GM21529 (cell line): ENCODE data around the gene RIMBP3B.
"Not testable (repeated sequence)": the region's sequence is repeated elsewhere in the genome, so short reads cannot be mapped to it uniquely, and the experiment has no call there.

Source experiments
- ATAC-seq: cut with Tn5 transposase; IDR thresholded peaks from one replicate; pipeline ENCODE4 v1.9.1; 2021; ENCODE audit not compliant: unreplicated experiment

Gene RIMBP3B

GRCh38 chr22:21383701-21384467 lies at the start of gene RIMBP3B:
Gene RIMBP3B (plus strand): TSS chr22:21383751. CDS start chr22:21383859, 108 bp downstream.
- peak; percentile 63 for ATAC-seq

GRCh38 chr22:21357527-21357926 lies 26.0 kb upstream of the RIMBP3B start:
- ATAC-seq, result not testable (repeated sequence)

GRCh38 chr22:21360525-21360924 lies 23.0 kb upstream of the RIMBP3B start:
- not testable (repeated sequence) for ATAC-seq

GRCh38 chr22:21362473-21362872 lies 21.1 kb upstream of the RIMBP3B start:
- not testable (repeated sequence) for ATAC-seq

- ATAC-seq, result not testable (repeated sequence)
Measured at GRCh38 chr22:21363061-21363460, 20.5 kb upstream of the RIMBP3B start.

GRCh38 chr22:21363803-21364202 lies 19.7 kb upstream of the RIMBP3B start:
- not testable (repeated sequence) for ATAC-seq

GRCh38 chr22:21364362-21364761 lies 19.2 kb upstream of the RIMBP3B start:
- ATAC-seq, result not testable (repeated sequence)

GRCh38 chr22:21365337-21365736 lies 18.2 kb upstream of the RIMBP3B start:
- not testable (repeated sequence) for ATAC-seq

- ATAC-seq, result not testable (repeated sequence)
Measured at GRCh38 chr22:21368603-21369310, 14.8 kb upstream of the RIMBP3B start.

- ATAC-seq, result not testable (repeated sequence)
Measured at GRCh38 chr22:21375880-21376279, 7.7 kb upstream of the RIMBP3B start.

- ATAC-seq, result peak; percentile 26
Measured at GRCh38 chr22:21384468-21385357, 1.2 kb downstream of the RIMBP3B start.

- ATAC-seq, result not testable (repeated sequence)
Measured at GRCh38 chr22:21389480-21389879, 5.9 kb downstream of the RIMBP3B start.

- not testable (repeated sequence) for ATAC-seq
Measured at GRCh38 chr22:21390013-21390412, 6.5 kb downstream of the RIMBP3B start.

GRCh38 chr22:21394613-21395012 lies 11.1 kb downstream of the RIMBP3B start:
- ATAC-seq, result not testable (repeated sequence)

GRCh38 chr22:21401197-21401969 lies 17.8 kb downstream of the RIMBP3B start:
- not testable (repeated sequence) for ATAC-seq

- not testable (repeated sequence) for ATAC-seq
Measured at GRCh38 chr22:21402763-21403314, 19.3 kb downstream of the RIMBP3B start.

GRCh38 chr22:21407139-21407538 lies 23.6 kb downstream of the RIMBP3B start:
- ATAC-seq, result not testable (repeated sequence)

- ATAC-seq, result not testable (repeated sequence)
Measured at GRCh38 chr22:21407792-21408191, 24.2 kb downstream of the RIMBP3B start.

GRCh38 chr22:21416375-21416774 lies 32.8 kb downstream of the RIMBP3B start:
- ATAC-seq, result not testable (repeated sequence)

GRCh38 chr22:21417227-21417746 lies 33.7 kb downstream of the RIMBP3B start, which contains the start of gene HIC2:
Gene HIC2 (plus strand): TSS chr22:21417371. CDS start chr22:21442832, 25,461 bp downstream.
- ATAC-seq, result peak; percentile 79
